SH-SY5Y (cell line): Measurements from ENCODE around the gene POU3F1.

Experiments
- GATA2 ChIP-seq: IDR thresholded peaks from 2 replicates; pipeline ENCODE4 v1.6.1; 2011; ENCODE audit warnings: mild to moderate bottlenecking, low read depth, low read length
- GATA3 ChIP-seq: IDR thresholded peaks from 2 replicates; pipeline ENCODE4 v1.6.1; 2011; ENCODE audit warnings: low read depth, mild to moderate bottlenecking, low read length, moderate library complexity

DNA sequence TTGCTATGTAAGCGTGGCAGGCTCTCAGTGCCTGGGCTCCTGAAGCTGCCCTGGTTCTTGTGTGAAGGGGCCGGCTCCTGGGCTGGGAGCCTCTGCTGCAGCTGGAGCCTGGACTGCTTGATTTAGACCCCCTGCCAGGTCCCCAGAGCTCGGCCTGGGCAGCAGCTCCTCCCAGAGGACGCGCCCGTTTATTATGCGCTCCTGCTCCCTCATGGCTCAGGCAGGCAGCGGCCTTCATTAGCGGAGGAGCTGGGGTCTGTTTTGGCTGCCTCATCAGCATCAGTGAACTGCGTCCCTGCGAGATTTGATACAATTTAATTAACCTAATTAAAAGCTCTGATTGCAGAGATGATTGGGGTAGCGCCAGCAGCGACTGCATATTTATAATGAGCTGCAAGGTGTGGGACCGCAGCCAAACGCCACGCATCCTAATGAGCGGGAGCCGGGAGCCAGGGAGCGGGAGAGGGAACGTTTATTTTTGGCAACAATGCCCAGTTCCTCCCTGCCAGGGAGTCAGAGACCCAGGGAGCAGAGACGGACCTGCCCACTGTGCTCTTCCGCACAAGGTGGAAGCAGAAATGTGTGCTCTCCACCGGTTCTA lies 17.4 kb downstream of the POU3F1 start:
- TF ChIP-seq GATA2: peak; percentile 62; the same call in 1 of the 2 replicates
- no peak for TF ChIP-seq GATA3
